ENCODE results near the gene CDK5. TPM values are rescaled to one million over a fixed set of nuclear protein-coding genes. Genes with fewer than 3 reads are reported as not detected.

Gene CDK5
- total and polyA plus RNA-seq, 10 of the 15 experiments (the other 5 are each of a cell fraction or from before 2014, with no cell fraction given) = 1.5 to 33.4 (median 21.6) TPM

- WGBS (ENCODE audit: insufficient coverage, insufficient replicate concordance, low lambda C conversion rate, missing lambda C conversion rate) = 83% methylated on average over 18 of the region's 18 CpGs
- intact Hi-C loops (cut with micrococcal nuclease; ENCODE audit: unreplicated experiment) = no loop called here
- RAD21 ChIA-PET (ENCODE audit: unreplicated experiment) = no interaction called here
Measured at GRCh38 chr7:151039850-151040548, 17.7 kb downstream of the CDK5 start.

More at GRCh38 chr7:151039850-151040548, 17.7 kb downstream of the CDK5 start:
- CTCF ChIA-PET = no interaction called here
- Histone ChIP-seq H3K4me1 (ENCODE audit: control insufficient read depth, insufficient read depth, low read length) (no peaks in the 10 kb centered on the region), H4K20me1 (ENCODE audit: control insufficient read depth, insufficient read depth) (no peaks in the 10 kb centered on the region), H3K79me2 (ENCODE audit: control insufficient read depth, insufficient read depth, low read length) (no peaks in the 10 kb centered on the region), H3K9me3 (replicated peaks; ENCODE audit: control insufficient read depth, insufficient read depth, low read length) (no peaks in the 10 kb centered on the region), H3K4me2 (ENCODE audit: control insufficient read depth, insufficient read depth) (no peak overlapping the region), H3K4me3 (no peak overlapping the region), H3K36me3 (ENCODE audit: control insufficient read depth in 2 of 2, insufficient read depth in 2 of 2, low read length in 1 of 2) (no peaks in the 10 kb centered on the region; a peak in 1 of 4 replicates), H3K9ac (ENCODE audit: control insufficient read depth, insufficient read depth, low read length) (no peak overlapping the region), H2AFZ (ENCODE audit: control insufficient read depth, low read depth, low read length) (no peak overlapping the region), H3K27me3 (replicated peaks in 1 of 2; ENCODE audit: control insufficient read depth in 2 of 2, insufficient read depth in 2 of 2, low read length in 1 of 2) (no peaks in the 10 kb centered on the region), H3K27ac (ENCODE audit: control insufficient read depth, insufficient read depth) (no peak overlapping the region)
- BruUV-seq (replicated peaks) = no TSS peak
- DNase-seq (ENCODE audit: low read depth, low spot score) = no peak
- no peak for ATAC-seq
- no peak for FAIRE-seq
- in situ Hi-C loops (cut with MboI) = no loop called here
- POLR2A ChIA-PET = no interaction called here
- SMC1A ChIA-PET (ENCODE audit: uncharacterized antibody, unreplicated experiment) = no interaction called here
- TF ChIP-seq IKZF2 (IDR thresholded peaks at IDR 0.05) (no peak), SMAD1 (IDR thresholded peaks at IDR 0.05; ENCODE audit: low read depth, partially characterized antibody) (no peak), GABPA (IDR thresholded peaks at IDR 0.05; ENCODE audit: low read depth) (no peak), SREBF2 (IDR thresholded peaks at IDR 0.05; ENCODE audit: low read length) (no peak), ZBTB33 (IDR thresholded peaks at IDR 0.05) (no peak), SRF (IDR thresholded peaks at IDR 0.05; ENCODE audit: low read depth in 2 of 2, low read length in 2 of 2) (no peak), ZBTB4 (CRISPR knock-in tag; IDR thresholded peaks at IDR 0.05) (no peak), CHD4 (IDR thresholded peaks at IDR 0.05) (no peak), CBX5 (IDR thresholded peaks at IDR 0.05; ENCODE audit: low read depth) (no peak), USF2 (IDR thresholded peaks at IDR 0.05; ENCODE audit: borderline replicate concordance, low read depth, low read length) (no peak)
